GM18870 (cell line): ENCODE data around the gene PTPRR.
A peak's percentile ranks its signal among the peaks of the same experiment; 100 is the strongest.
"Not testable (repeated sequence)": the region's sequence is repeated elsewhere in the genome, so short reads cannot be mapped to it uniquely, and the experiment has no call there.

Experiments used
- ATAC-seq: cut with Tn5 transposase; IDR thresholded peaks from one replicate; pipeline ENCODE4 v1.9.1; 2021; ENCODE audit warnings: moderate library complexity; ENCODE audit not compliant: unreplicated experiment

PTPRR gene

GRCh38 chr12:70842136-70842535, 78.4 kb downstream of the PTPRR start:
- ATAC-seq = no peak

GRCh38 chr12:70840656-70841350, 79.7 kb downstream of the PTPRR start:
- ATAC-seq = no peak

- no peak for ATAC-seq
Measured at GRCh38 chr12:70839544-70839943, 81.0 kb downstream of the PTPRR start.

- no peak for ATAC-seq
Measured at GRCh38 chr12:70838127-70838526, 82.4 kb downstream of the PTPRR start.

GRCh38 chr12:70837026-70837425, 83.5 kb downstream of the PTPRR start:
- no peak for ATAC-seq

GRCh38 chr12:70835948-70836347, 84.6 kb downstream of the PTPRR start:
- no peak for ATAC-seq

GRCh38 chr12:70831543-70831942, 89.0 kb downstream of the PTPRR start:
- no peak for ATAC-seq

- no peak for ATAC-seq
Measured at GRCh38 chr12:70830221-70831061, 90.1 kb downstream of the PTPRR start.

- ATAC-seq = no peak
Measured at GRCh38 chr12:70829070-70829469, 91.5 kb downstream of the PTPRR start.

GRCh38 chr12:70828351-70828750, 92.2 kb downstream of the PTPRR start:
- no peak for ATAC-seq

- no peak for ATAC-seq
Measured at GRCh38 chr12:70826156-70826555, 94.4 kb downstream of the PTPRR start.

GRCh38 chr12:70824511-70824910, 96.0 kb downstream of the PTPRR start:
- no peak for ATAC-seq

- no peak for ATAC-seq
Measured at GRCh38 chr12:70823182-70823976, 97.2 kb downstream of the PTPRR start.

GRCh38 chr12:70822412-70822811, 98.1 kb downstream of the PTPRR start:
- no peak for ATAC-seq

GRCh38 chr12:70815971-70816391, 104.6 kb downstream of the PTPRR start:
- no peak for ATAC-seq

- ATAC-seq = no peak
Measured at GRCh38 chr12:70815056-70815455, 105.5 kb downstream of the PTPRR start.

- ATAC-seq = no peak
Measured at GRCh38 chr12:70813559-70813958, 107.0 kb downstream of the PTPRR start.

GRCh38 chr12:70812136-70812535, 108.4 kb downstream of the PTPRR start:
- peak; percentile 81 for ATAC-seq

- ATAC-seq = no peak
Measured at GRCh38 chr12:70809887-70810286, 110.7 kb downstream of the PTPRR start.

- not testable (repeated sequence) for ATAC-seq
Measured at GRCh38 chr12:70807993-70808392, 112.5 kb downstream of the PTPRR start.

- no peak for ATAC-seq
Measured at GRCh38 chr12:70806827-70807226, 113.7 kb downstream of the PTPRR start.
